ENCODE results near the gene SPATA33. TPM values are rescaled to one million over a fixed set of nuclear protein-coding genes. Genes with fewer than 3 reads are reported as not detected.

SPATA33 gene
- total RNA-seq, 1 donor from 2014 or later = 12.3 TPM

GRCh38 chr16:89610108-89610453 lies 47.6 kb upstream of the SPATA33 start:
- Histone ChIP-seq H2AFZ (ENCODE audit: low read depth, low read length) (no peak overlapping the region), H3K4me2 (ENCODE audit: low read length) (no peak overlapping the region), H3K9me3 (ENCODE audit: insufficient read depth, low read depth, low read length) (no peaks in the 10 kb centered on the region), H4K20me1 (ENCODE audit: insufficient read depth, low read length) (no peaks in the 10 kb centered on the region), H3K79me2 (ENCODE audit: insufficient read depth, low read length) (no peaks in the 10 kb centered on the region), H3K4me3 (ENCODE audit: insufficient read depth, low read depth, low read length) (no peak overlapping the region), H3K4me1 (ENCODE audit: insufficient read depth, low read length) (peaks cover 7% of the 10 kb centered on the region), H3K27me3 (ENCODE audit: insufficient read depth, low read length) (no peaks in the 10 kb centered on the region), H3K27ac (ENCODE audit: low read depth, low read length) (no peak overlapping the region), H3K36me3 (ENCODE audit: insufficient read depth, low read length) (no peaks in the 10 kb centered on the region), H3K9ac (ENCODE audit: low read length) (no peak overlapping the region)
- Mint-ChIP-seq H3K27me3 (ENCODE audit: low read depth, unreplicated experiment) (peaks cover 16% of the 10 kb centered on the region), H3K4me3 (ENCODE audit: unreplicated experiment) (no peak overlapping the region), H3K9me3 (ENCODE audit: unreplicated experiment) (no peaks in the 10 kb centered on the region), H3K4me1 (ENCODE audit: low read depth, unreplicated experiment) (peaks cover 4% of the 10 kb centered on the region), H3K36me3 (ENCODE audit: low read depth, unreplicated experiment) (no peaks in the 10 kb centered on the region), H3K27ac (ENCODE audit: unreplicated experiment) (no peak overlapping the region)
- DNase-seq (ENCODE audit: low read depth) (no peak), FAIRE-seq (no peak)
- TF ChIP-seq CTCF (IDR thresholded peaks at IDR 0.05; ENCODE audit: insufficient read depth, low read depth, low read length) = no peak
- TF ChIP-seq EZH2 (IDR thresholded peaks at IDR 0.05; ENCODE audit: insufficient read depth, low read length) = no peak

- H4K20me1 ChIP-seq (ENCODE audit: insufficient read depth, low read length) = no peaks in the 10 kb centered on the region
- Mint-ChIP-seq H3K27ac (ENCODE audit: unreplicated experiment) (no peak overlapping the region), H3K36me3 (ENCODE audit: low read depth, unreplicated experiment) (no peaks in the 10 kb centered on the region)
Measured at GRCh38 chr16:89612415-89613166, 45.0 kb upstream of the SPATA33 start.

More at GRCh38 chr16:89612415-89613166, 45.0 kb upstream of the SPATA33 start:
- H3K4me3 ChIP-seq (ENCODE audit: insufficient read depth, low read depth, low read length) = no peak overlapping the region
- DNase-seq (ENCODE audit: low read depth) = no peak
- no peaks in the 10 kb centered on the region for H3K9me3 ChIP-seq (ENCODE audit: insufficient read depth, low read depth, low read length)
- Mint-ChIP-seq H3K4me3 (ENCODE audit: unreplicated experiment) (no peak overlapping the region), H3K9me3 (ENCODE audit: unreplicated experiment) (no peaks in the 10 kb centered on the region), H3K27me3 (ENCODE audit: low read depth, unreplicated experiment) (peaks cover 17% of the 10 kb centered on the region), H3K4me1 (ENCODE audit: low read depth, unreplicated experiment) (peaks cover 4% of the 10 kb centered on the region)
- H3K9ac ChIP-seq (ENCODE audit: low read length) = no peak overlapping the region
- peaks cover 7% of the 10 kb centered on the region for H3K4me1 ChIP-seq (ENCODE audit: insufficient read depth, low read length)
- no peaks in the 10 kb centered on the region for H3K79me2 ChIP-seq (ENCODE audit: insufficient read depth, low read length)
- no peak overlapping the region for H3K27ac ChIP-seq (ENCODE audit: low read depth, low read length)
- H3K27me3 ChIP-seq (ENCODE audit: insufficient read depth, low read length) = no peaks in the 10 kb centered on the region
- no peaks in the 10 kb centered on the region for H3K36me3 ChIP-seq (ENCODE audit: insufficient read depth, low read length)
- no peak for FAIRE-seq
- no peak overlapping the region for H2AFZ ChIP-seq (ENCODE audit: low read depth, low read length)
- TF ChIP-seq EZH2 (IDR thresholded peaks at IDR 0.05; ENCODE audit: insufficient read depth, low read length) (no peak), CTCF (IDR thresholded peaks at IDR 0.05; ENCODE audit: insufficient read depth, low read depth, low read length) (no peak)
- H3K4me2 ChIP-seq (ENCODE audit: low read length) = no peak overlapping the region

Measured in astrocyte (in vitro differentiated cells and primary cell).